CD4-positive, alpha-beta memory T cell (primary cell): Measurements from ENCODE around the gene REEP6. TPM values are rescaled to one million over a fixed set of nuclear protein-coding genes. Genes with fewer than 3 reads are reported as not detected.

Experiments
- CTCF ChIA-PET: fragments of 350-600 bp; sonication (Branson Sonifier 250); formaldehyde crosslinking; loops from one replicate; lab custom pipeline; 2021; ENCODE audit warnings: inconsistent platforms; ENCODE audit not compliant: partially characterized antibody; lab: Charles Lee
- POLR2A ChIA-PET: fragments of 350-600 bp; sonication (Branson Sonifier 250); formaldehyde crosslinking; loops from one replicate; lab custom pipeline; 2021; ENCODE audit not compliant: partially characterized antibody; lab: Charles Lee
- DNase-seq, 5 donors: peaks; one replicate each; pipeline versions ENCODE4 v3.0.0 to v3.0.0-alpha.2; 2020 to 2022; ENCODE audit warnings: mixed read lengths in 1 of 5
- H3K27ac ChIP-seq: one replicate; pipeline ENCODE4 v1.7.0; 2013; ENCODE audit warnings: low read depth, low read length
- H3K27me3 ChIP-seq: 2 replicates; pipeline ENCODE4 v1.7.0; 2013; ENCODE audit warnings: mild to moderate bottlenecking, low read length, moderate library complexity; ENCODE audit not compliant: insufficient read depth
- H3K36me3 ChIP-seq: 2 replicates; pipeline ENCODE4 v1.7.0; 2013; ENCODE audit warnings: mild to moderate bottlenecking, low read length, moderate library complexity; ENCODE audit not compliant: insufficient read depth
- H3K4me1 ChIP-seq: 2 replicates; pipeline ENCODE4 v1.7.0; 2013; ENCODE audit warnings: mild to moderate bottlenecking, low read length, moderate library complexity; ENCODE audit not compliant: insufficient read depth
- H3K4me3 ChIP-seq, 2 donors: one replicate each; pipeline ENCODE4 v1.7.0; 2013; ENCODE audit warnings: low read length in 2 of 2, mild to moderate bottlenecking in 1 of 2
- H3K9me3 ChIP-seq, 2 donors: one replicate each; pipeline ENCODE4 v1.7.0; 2013; ENCODE audit warnings: low read length in 2 of 2, control low read depth in 1 of 2; ENCODE audit not compliant: control insufficient read depth in 1 of 2
- H3K27ac Mint-ChIP-seq, 7 donors: one replicate each; pipeline ENCODE4 v1.8.0; 2020 to 2021; ENCODE audit warnings: mixed read lengths in 7 of 7, mild to moderate bottlenecking in 6 of 7, inconsistent platforms in 3 of 7, moderate library complexity in 3 of 7
- H3K27me3 Mint-ChIP-seq, 2 donors: one replicate each; pipeline ENCODE4 v1.8.0; 2020 to 2021; ENCODE audit warnings: mixed read lengths in 2 of 2
- H3K36me3 Mint-ChIP-seq, 2 donors: one replicate each; pipeline ENCODE4 v1.8.0; 2020 to 2021; ENCODE audit warnings: mixed read lengths in 2 of 2, inconsistent platforms in 1 of 2, mild to moderate bottlenecking in 1 of 2
- H3K4me1 Mint-ChIP-seq, 4 donors: one replicate each; pipeline ENCODE4 v1.8.0; 2020 to 2021; ENCODE audit warnings: mixed read lengths in 4 of 4, mild to moderate bottlenecking in 1 of 4
- H3K4me3 Mint-ChIP-seq, 8 donors: one replicate each; pipeline ENCODE4 v1.8.0; 2020 to 2021; ENCODE audit warnings: mixed read lengths in 8 of 8, mild to moderate bottlenecking in 7 of 8, moderate library complexity in 6 of 8, inconsistent platforms in 3 of 8
- H3K9me3 Mint-ChIP-seq, 8 donors: one replicate each; pipeline ENCODE4 v1.8.0; 2020 to 2021; ENCODE audit warnings: mixed read lengths in 8 of 8, mild to moderate bottlenecking in 5 of 8, inconsistent platforms in 3 of 8, moderate library complexity in 1 of 8
- intact Hi-C: fragments of 100-400 bp; cut with micrococcal nuclease; formaldehyde crosslinking; loops from one replicate; pipeline ENCODE4 v1.15.1; 2023
- polyA plus RNA-seq, 2 donors: library from polyadenylated mRNA; unstranded; fragments of 300-500 nt; fragmentation: Illumina TruSeq; gene quantifications; one replicate each; pipeline ENCODE4 v1.2.3, GENCODE V29; 2021
- total RNA-seq, 2 experiments: library from RNA; stranded (reverse); gene quantifications; one replicate each; pipeline ENCODE4 v1.2.3, GENCODE V29; 2021

Gene REEP6
- total and polyA plus RNA-seq, 4 experiments from 2014 or later: 1.00 to 3.3 (median 2.9) TPM

DNA sequence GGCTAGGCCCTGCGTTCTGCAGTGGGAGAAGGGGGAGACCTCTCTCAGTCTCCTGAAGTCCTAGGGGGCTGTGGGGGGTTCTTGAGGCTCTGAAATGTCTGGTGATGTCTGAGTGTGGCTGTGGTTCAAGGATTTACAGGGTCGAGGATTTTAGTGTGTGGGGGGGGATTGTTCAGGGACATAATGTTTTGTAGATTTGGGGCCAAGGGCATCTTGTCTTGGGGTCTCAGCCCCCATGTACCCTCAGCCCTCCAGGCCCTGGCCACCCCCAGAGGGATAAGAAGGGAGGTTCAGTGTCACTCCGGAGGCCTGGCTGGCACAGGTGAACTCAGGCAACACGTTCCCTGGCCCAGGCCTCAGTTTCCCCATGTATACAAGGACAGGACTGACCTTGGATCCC lies 43.5 kb upstream of the REEP6 start:
- Histone ChIP-seq H3K36me3 (no peaks in the 10 kb centered on the region), H3K4me1 (peaks cover 36% of the 10 kb centered on the region), H3K27ac (no peak overlapping the region), H3K4me3 (no peak overlapping the region), H3K9me3 (no peaks in the 10 kb centered on the region), H3K27me3 (peaks cover 40% of the 10 kb centered on the region)
- Mint-ChIP-seq H3K9me3 (peaks cover 0 to 3% (median 0%) of the 10 kb centered on the region in 8 donors), H3K27ac (peak overlapping the region in 1 of 7 donors; percentile 68), H3K4me1 (peaks cover 8 to 38% (median 15%) of the 10 kb centered on the region in 4 donors), H3K36me3 (peaks cover 0 to 4% of the 10 kb centered on the region in 2 donors), H3K4me3 (peak overlapping the region in 3 of 8 donors; percentile 2 to 25 (median 21)), H3K27me3 (peaks cover 24 to 32% of the 10 kb centered on the region in 2 donors)
- no peak for DNase-seq
- intact Hi-C loops: no loop called here
- POLR2A ChIA-PET: interaction anchor here (1.7 kb wide), 1 partner anchor 8 kb away, joined by 5 read pairs; no protein-coding TSS in a partner anchor
- CTCF ChIA-PET: no interaction called here

DNA sequence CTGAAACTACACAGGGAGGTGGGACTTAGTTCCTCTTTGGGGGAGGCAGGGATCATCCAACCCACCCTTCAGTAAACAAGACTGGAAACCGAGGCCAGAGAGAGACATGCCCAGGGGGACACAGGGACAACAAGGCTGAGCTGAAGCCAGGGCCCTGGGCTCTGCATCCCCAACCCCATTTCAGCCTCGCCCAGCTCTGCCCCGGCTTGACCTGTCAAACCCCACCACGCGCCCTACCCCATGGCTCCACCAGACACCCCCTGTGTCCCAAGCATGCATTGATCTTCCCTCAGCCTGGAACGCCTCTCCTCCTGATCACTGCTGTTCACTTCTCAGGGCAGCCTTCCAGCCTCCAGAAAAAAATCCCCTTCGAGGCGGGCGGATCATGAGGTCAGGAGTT lies 43.0 kb upstream of the REEP6 start:
- DNase-seq: no peak
- no peaks in the 10 kb centered on the region for H3K9me3 ChIP-seq
- H3K4me3 ChIP-seq: no peak overlapping the region
- peaks cover 0 to 3% (median 0%) of the 10 kb centered on the region in 8 donors for H3K9me3 Mint-ChIP-seq
- H3K36me3 Mint-ChIP-seq: no peaks in the 10 kb centered on the region
- peaks cover 8 to 34% (median 15%) of the 10 kb centered on the region in 4 donors for H3K4me1 Mint-ChIP-seq
- peaks cover 36% of the 10 kb centered on the region for H3K4me1 ChIP-seq
- intact Hi-C loops: no loop called here
- H3K27me3 Mint-ChIP-seq: peaks cover 26 to 33% of the 10 kb centered on the region in 2 donors
- peak overlapping the region in 2 of 8 donors; percentile 21 to 64 for H3K4me3 Mint-ChIP-seq
- peaks cover 40% of the 10 kb centered on the region for H3K27me3 ChIP-seq
- ChIA-PET CTCF (no interaction called here), POLR2A (interaction anchor here (1.7 kb wide), 1 partner anchor 8 kb away, joined by 5 read pairs; no protein-coding TSS in a partner anchor)
- no peaks in the 10 kb centered on the region for H3K36me3 ChIP-seq
- no peak overlapping the region for H3K27ac ChIP-seq
- peak overlapping the region in 2 of 7 donors; percentile 68 to 70 for H3K27ac Mint-ChIP-seq

DNA sequence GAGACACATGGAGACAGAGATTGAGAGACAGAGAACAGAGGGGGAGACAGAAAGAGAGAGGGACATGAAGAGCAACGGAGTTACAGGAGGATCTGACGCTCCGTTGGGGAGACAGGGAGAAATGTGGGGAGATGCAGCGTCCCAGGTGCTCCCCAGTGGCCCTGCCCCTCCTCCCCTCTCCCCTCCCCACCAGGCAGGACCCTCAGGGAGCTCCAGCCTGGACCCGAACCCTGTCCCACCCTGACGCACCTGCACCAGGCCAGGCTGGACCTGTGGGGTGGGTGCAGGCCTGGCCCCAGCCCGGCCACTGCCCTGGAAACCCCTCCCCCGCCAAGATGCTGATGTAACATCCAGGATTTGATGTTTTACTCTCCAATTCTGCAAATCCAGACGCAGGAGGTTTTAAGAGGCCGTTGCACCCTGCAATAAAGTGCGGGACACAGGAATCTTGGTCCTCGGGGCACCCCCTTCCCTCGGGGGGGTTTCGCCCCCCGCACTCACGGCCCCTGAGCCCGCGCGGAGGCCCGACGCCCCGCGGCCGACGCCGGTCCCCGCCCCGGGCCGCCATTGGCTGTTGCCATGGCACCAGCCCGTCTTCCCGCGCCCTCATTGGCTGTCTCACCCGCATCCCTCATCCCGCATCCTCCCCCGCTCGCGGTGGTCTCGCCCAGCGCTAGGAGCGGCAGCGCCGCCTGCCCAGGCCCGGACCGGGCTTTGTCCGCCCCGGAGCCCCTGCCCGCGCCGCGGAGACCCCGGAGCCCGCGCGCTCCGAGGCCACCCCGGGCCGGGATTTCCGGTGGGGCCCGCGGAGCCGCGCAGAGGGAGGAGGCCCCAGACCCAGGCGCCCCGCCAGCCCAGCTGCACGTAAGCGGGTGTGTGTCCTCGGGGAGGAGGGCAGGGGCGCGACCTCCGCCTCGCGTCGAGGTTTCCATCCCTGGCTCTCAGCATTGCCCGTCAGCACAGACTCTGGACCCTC lies 41.2 kb upstream of the REEP6 start, which contains the start of gene APC2:
APC2 (plus strand) TSS at position 655 of the 976 bp plus-strand sequence. CDS start 2,881 bp downstream, outside the sequence.
- POLR2A ChIA-PET: interaction anchor here (0.9 kb wide), 1 partner anchor 41 kb away, joined by 3 read pairs; the partner anchor contains the start of gene REEP6
- H3K27me3 Mint-ChIP-seq: peaks cover 29 to 40% of the 10 kb centered on the region in 2 donors
- Histone ChIP-seq H3K36me3 (no peaks in the 10 kb centered on the region), H3K9me3 (no peaks in the 10 kb centered on the region), H3K4me3 (no peak within 1 kb of the TSS), H3K4me1 (peaks cover 29% of the 10 kb centered on the region), H3K27me3 (peaks cover 40% of the 10 kb centered on the region), H3K27ac (no peak within 1 kb of the TSS)
- peak in 2 of 5 donors; percentile 31 to 38 for DNase-seq
- H3K9me3 Mint-ChIP-seq: peaks cover 0 to 3% (median 0%) of the 10 kb centered on the region in 8 donors
- H3K4me1 Mint-ChIP-seq: peaks cover 8 to 29% (median 14%) of the 10 kb centered on the region in 4 donors
- intact Hi-C loops: no loop called here
- H3K36me3 Mint-ChIP-seq: no peaks in the 10 kb centered on the region
- H3K27ac Mint-ChIP-seq: peak within 1 kb of the TSS in 5 of 7 donors; percentile 17 to 77 (median 61)
- CTCF ChIA-PET: no interaction called here
- H3K4me3 Mint-ChIP-seq: peak within 1 kb of the TSS; percentile 25 to 68 (median 42)

DNA sequence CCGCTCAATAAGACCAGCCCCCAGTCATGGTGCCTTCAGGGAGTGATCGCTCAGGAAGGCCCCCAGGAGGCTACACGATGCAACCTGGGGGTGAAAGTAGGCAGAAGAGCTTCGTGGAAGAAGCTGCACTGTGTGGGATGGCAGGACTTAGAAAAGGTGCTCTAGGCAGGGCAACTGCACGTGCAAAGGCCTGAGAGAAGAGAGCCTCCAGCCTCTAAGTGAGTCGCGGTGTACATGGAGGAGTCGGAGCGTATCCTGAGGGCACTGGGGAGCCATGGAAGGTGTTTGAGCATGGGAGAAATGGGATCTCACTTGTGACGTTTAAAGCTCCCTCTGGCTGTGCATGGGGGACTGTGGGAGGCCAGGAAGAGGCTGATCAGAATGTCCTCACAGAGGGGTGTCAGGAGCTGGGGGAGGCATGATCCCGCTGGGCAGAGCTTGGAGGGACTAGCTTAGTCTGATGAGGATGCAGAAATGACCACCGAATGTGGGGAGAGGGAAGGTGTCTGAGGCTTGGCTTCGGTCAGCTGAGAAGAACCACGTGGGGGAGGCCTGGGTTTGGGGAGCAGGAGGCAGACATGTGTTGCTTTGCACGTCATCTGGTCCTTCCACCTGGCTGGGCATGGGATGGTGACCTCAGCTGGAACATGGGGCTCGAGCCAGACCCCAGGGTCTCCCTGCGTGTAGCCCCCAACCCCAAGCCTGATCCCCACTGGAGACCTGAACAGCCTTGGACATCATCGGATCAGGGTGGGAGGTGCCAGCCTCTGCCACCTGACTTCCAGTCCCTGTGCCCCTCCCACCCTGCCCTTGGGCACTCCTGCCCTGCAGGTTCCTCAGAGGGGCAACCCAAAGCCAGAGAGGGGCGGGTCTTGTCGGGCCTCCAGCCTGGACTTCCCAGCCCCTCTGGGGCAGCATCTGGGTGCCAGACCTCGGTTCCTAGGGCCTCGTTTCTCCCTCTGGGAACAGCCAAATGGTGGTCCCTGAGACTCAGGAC lies 39.9 kb upstream of the REEP6 start:
- H3K27me3 ChIP-seq: peaks cover 40% of the 10 kb centered on the region
- CTCF ChIA-PET: no interaction called here
- peak overlapping the region in 3 of 7 donors; percentile 17 to 65 (median 39) for H3K27ac Mint-ChIP-seq

DNA sequence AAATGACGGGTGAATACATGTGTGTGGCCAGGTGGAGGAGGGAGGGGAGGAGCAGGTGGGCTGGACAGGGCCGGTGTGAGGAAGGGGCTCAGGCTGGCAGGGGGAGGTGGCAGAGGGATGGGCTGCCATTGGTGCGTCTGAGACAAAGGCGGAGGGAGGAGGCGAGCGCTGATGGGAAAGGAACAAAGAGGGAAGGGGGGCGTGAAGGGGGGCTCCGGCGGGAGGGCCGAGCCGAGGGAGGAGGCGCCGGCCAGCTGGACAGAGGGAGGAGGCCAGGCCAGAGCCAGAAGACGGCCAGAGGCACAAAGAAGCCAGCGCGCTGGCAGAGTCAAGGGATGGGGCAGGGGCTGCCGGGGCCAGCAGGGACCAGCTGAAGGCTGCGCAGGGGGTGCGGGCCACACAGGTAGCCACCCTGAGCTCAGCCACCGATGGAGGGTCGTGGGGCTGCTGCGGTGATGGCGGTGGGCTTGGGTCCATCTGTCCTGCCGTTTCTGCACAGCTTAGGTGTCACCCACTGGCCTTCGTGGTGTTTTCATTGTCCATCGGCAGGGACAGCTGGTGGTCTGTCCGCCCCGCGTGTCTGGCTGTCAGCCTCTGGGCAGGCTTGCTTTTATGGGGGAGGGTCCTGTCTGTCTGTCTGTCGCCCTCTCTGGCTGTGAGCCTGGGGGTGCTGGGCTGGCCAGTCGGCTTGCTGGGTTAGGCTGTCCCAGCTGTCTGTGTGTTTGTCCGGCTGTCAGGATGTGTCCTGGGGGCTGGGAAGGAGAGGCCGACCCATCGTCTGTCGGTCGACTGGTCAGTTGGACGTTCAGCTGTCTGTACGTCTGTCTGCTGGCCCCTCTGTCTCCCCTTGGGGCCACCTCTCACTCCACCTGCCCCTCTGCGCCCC lies 38.8 kb upstream of the REEP6 start:
- intact Hi-C loops: no loop called here
- H3K9me3 ChIP-seq: no peaks in the 10 kb centered on the region
- peaks cover 30% of the 10 kb centered on the region for H3K4me1 ChIP-seq
- Mint-ChIP-seq H3K9me3 (peaks cover 0 to 2% (median 0%) of the 10 kb centered on the region in 8 donors), H3K4me3 (no peak overlapping the region), H3K4me1 (peaks cover 8 to 32% (median 19%) of the 10 kb centered on the region in 4 donors), H3K27me3 (peaks cover 33 to 49% of the 10 kb centered on the region in 2 donors), H3K27ac (no peak overlapping the region), H3K36me3 (no peaks in the 10 kb centered on the region)
- no peak overlapping the region for H3K4me3 ChIP-seq
- DNase-seq: no peak
- POLR2A ChIA-PET: interaction anchor here (0.6 kb wide), 1 partner anchor 9 kb away, joined by 3 read pairs; no protein-coding TSS in a partner anchor
- CTCF ChIA-PET: interaction anchor here (1.5 kb wide), 1 partner anchor 14 kb away, joined by 3 read pairs; no protein-coding TSS in a partner anchor
- H3K27me3 ChIP-seq: peaks cover 37% of the 10 kb centered on the region
- no peak overlapping the region for H3K27ac ChIP-seq
- H3K36me3 ChIP-seq: no peaks in the 10 kb centered on the region

More for the DNA sequence above, 39.9 kb upstream of the REEP6 start:
- peaks cover 32% of the 10 kb centered on the region for H3K4me1 ChIP-seq
- H3K9me3 Mint-ChIP-seq: peaks cover 0 to 3% (median 0%) of the 10 kb centered on the region in 8 donors
- no peak overlapping the region for H3K4me3 ChIP-seq
- H3K27ac ChIP-seq: no peak overlapping the region
- peaks cover 34 to 49% of the 10 kb centered on the region in 2 donors for H3K27me3 Mint-ChIP-seq
- no peaks in the 10 kb centered on the region for H3K36me3 Mint-ChIP-seq
- no peaks in the 10 kb centered on the region for H3K9me3 ChIP-seq
- POLR2A ChIA-PET: no interaction called here
- intact Hi-C loops: no loop called here
- DNase-seq: no peak
- H3K4me1 Mint-ChIP-seq: peaks cover 8 to 32% (median 19%) of the 10 kb centered on the region in 4 donors
- H3K4me3 Mint-ChIP-seq: peak overlapping the region in 5 of 8 donors; percentile 25 to 68 (median 47)
- no peaks in the 10 kb centered on the region for H3K36me3 ChIP-seq
